ENCODE results near the gene KSR2. TPM values are rescaled to one million over a fixed set of nuclear protein-coding genes. Genes with fewer than 3 reads are reported as not detected.
"Not testable (repeated sequence)": the region's sequence is repeated elsewhere in the genome, so short reads cannot be mapped to it uniquely, and the experiment has no call there.

The KSR2 gene
- polyA plus RNA-seq, 3 donors = under 0.01 to 0.20 (median 0.01) TPM

DNA sequence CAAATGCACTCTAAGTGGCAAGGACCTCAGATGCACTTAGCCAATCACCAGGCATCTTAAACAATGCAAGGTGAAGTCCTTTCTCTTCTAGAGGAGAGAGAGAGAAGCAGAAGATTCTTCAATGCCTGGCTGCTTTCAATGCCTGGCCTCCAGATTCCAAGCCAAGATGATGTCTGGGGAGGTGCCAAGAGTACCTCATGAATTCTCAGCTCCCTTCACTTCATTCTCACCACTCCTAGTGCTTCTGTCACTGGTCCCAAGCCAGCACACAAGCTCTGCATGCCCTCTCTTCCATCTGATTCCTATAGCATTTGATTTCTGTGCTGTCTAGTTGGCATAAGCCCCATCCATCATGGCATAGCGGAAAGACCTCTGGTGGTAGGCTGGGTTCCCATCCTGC lies 225.0 kb downstream of the KSR2 start:
- WGBS, 3 donors = 91 to 100% (median 93%) methylated on average over 1 of the region's 1 CpG
- no peak overlapping the region for H3K27ac ChIP-seq (ENCODE audit: low read depth, low read length)

GRCh38 chr12:117742721-117743120 lies 226.1 kb downstream of the KSR2 start:
- WGBS, 3 donors = 75 to 82% (median 76%) methylated on average over 4 of the region's 4 CpGs
- H3K27ac ChIP-seq (ENCODE audit: low read depth, low read length) = no peak overlapping the region

- H3K27ac ChIP-seq (ENCODE audit: low read depth, low read length) = no peak overlapping the region
- 88 to 89% (median 88%) methylated on average over 6 of the region's 6 CpGs for WGBS, 3 donors
These were observed 230.6 kb downstream of the KSR2 start for GRCh38 chr12:117738233-117738632.

- WGBS, 3 donors = 70 to 87% (median 78%) methylated on average over 1 of the region's 1 CpG
- no peak overlapping the region for H3K27ac ChIP-seq (ENCODE audit: low read depth, low read length)
These were observed 235.3 kb downstream of the KSR2 start for GRCh38 chr12:117733549-117733805.

DNA sequence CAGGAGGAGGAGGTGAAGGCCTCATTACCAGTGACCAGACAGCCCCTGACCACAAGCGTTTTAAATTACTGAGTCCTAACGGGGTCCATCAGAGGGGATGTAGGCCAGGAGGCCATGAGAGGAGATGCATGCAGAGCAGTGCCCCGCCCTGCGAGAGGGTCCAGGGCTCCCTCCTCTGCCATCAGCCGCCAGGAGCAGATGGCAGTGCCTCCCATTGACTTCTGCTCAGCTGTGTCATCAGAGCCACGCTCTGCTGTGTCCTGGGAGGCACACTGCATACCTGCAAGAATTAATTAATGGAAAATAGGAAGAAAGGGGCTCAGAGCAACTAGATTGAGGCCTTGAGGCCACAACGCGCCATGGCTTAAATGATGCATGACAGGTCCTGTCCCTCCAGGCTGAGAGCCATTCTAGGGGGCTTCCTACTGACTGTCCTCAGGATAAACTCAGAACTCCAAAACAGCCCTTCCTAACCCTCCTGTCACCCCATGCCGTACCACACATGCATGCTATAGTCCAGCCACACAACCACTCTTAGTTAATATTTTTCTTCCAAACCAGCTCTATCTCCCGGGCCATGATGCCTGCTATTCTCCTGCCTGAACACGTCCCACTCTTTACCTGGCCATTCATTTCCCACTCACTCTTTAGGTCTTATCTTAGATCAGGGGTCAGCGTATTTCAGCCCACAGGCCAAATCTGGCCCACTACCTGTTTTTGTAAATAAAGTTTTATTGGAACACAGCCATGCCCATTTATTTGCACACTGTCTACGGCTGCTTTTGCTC lies 235.8 kb downstream of the KSR2 start:
- H3K27ac ChIP-seq (ENCODE audit: low read depth, low read length) = no peak overlapping the region
- 81 to 87% (median 86%) methylated on average over 13 of the region's 13 CpGs for WGBS, 3 donors

DNA sequence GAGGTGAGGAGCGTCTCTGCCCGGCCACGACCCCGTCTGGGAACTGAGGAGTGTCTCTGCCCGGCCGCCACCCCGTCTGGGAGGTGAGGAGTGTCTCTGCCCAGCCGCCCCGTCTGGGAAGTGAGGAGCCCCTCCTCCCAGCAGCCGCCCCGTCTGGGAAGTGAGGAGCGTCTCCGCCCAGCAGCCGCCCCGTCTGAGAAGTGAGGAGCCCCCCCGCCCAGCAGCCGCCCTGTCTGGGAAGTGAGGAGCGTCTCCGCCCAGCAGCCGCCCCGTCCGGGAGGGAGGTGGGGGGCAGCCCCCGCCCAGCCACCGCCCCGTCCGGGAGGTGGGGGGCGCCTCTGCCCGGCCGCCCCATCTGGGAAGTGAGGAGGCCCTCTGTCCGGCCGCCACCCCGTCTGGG lies 237.7 kb downstream of the KSR2 start:
- not testable (repeated sequence) for H3K27ac ChIP-seq (ENCODE audit: low read depth, low read length)
- WGBS, 3 donors = 89 to 95% (median 91%) methylated on average over 22 to 32 of the region's 32 CpGs

- WGBS, 3 donors = 62 to 79% (median 76%) methylated on average over 1 of the region's 1 CpG
- H3K27ac ChIP-seq (ENCODE audit: low read depth, low read length) = no peak overlapping the region
These were observed 241.5 kb downstream of the KSR2 start for GRCh38 chr12:117727301-117727700.

- WGBS, 3 donors = 42 to 67% (median 50%) methylated on average over 3 to 4 of the region's 4 CpGs
- H3K27ac ChIP-seq (ENCODE audit: low read depth, low read length) = no peak overlapping the region
These were observed 244.2 kb downstream of the KSR2 start for GRCh38 chr12:117724543-117724942.

GRCh38 chr12:117718559-117718958 lies 250.2 kb downstream of the KSR2 start:
- 48 to 70% (median 68%) methylated on average over 4 of the region's 4 CpGs for WGBS, 3 donors
- H3K27ac ChIP-seq (ENCODE audit: low read depth, low read length) = no peak overlapping the region

GRCh38 chr12:117718141-117718540 lies 250.6 kb downstream of the KSR2 start:
- no peak overlapping the region for H3K27ac ChIP-seq (ENCODE audit: low read depth, low read length)
- WGBS, 3 donors = 76 to 83% (median 78%) methylated on average over 1 of the region's 1 CpG

DNA sequence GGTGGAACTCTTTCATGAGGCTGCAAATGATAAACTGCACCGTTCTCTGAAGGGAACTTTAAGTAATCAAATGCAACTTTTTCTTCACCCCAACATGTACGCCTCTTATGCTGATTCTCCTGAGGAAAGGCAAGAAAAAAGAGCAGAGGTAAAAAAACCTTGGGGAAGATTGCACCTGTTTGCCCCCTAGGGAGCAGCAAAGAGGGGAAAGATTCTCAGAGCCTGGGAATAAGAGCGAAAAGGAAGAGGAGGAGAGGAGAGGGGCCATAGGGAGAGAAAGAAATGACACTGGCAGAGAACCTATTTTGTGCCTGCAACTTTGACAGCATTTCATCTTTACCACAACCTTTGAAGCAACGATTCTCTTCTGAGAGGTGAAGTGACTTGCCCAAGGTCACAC lies 254.6 kb downstream of the KSR2 start:
- 43 to 65% (median 43%) methylated on average over 4 of the region's 4 CpGs for WGBS, 3 donors
- H3K27ac ChIP-seq (ENCODE audit: low read depth, low read length) = no peak overlapping the region

DNA sequence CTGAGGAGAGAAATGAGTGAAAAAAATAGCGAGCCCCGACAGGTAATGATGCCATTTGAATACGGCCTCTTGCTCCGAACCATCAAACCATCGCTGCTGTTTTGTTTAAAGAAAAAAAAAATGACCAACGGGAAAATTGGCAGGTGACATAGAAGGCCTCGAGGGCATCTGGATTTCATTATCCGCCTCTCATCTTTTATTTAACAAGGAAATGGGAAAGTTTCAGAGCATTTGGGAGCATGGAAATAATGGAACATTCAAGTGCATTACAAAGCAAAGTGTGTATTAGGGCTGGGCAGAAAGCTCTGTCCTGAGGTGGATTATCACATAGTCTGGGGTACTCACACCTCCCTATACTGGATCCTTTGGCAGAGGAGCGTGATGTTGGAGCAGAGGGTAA lies 258.7 kb downstream of the KSR2 start:
- no peak overlapping the region for H3K27ac ChIP-seq (ENCODE audit: low read depth, low read length)
- 76 to 85% (median 80%) methylated on average over 9 of the region's 9 CpGs for WGBS, 3 donors

DNA sequence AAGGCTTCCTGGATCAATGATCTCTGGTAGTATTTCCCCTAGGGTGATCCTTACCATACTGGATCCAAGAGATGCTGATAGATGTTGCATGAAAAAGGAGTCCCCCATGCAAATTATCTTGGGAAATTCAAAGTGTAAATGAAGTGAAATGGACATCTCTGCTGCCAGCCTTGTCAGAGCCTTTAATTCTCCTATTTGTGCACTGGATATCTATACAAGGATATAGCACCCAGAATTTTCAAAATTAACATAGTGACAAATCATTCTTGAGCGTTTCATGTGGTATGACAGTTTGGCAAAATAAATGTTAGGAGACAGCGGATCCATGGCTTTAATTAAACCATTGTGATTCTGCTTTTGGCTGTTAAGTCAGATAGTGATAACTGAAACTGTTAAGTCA lies 260.9 kb downstream of the KSR2 start:
- no peak overlapping the region for H3K27ac ChIP-seq (ENCODE audit: low read depth, low read length)
- WGBS, 3 donors = 70 to 89% (median 82%) methylated on average over 2 of the region's 2 CpGs

- no peak overlapping the region for H3K27ac ChIP-seq (ENCODE audit: low read depth, low read length)
- WGBS, 3 donors = 61 to 65% (median 63%) methylated on average over 4 of the region's 4 CpGs
These were observed 265.2 kb downstream of the KSR2 start for GRCh38 chr12:117703584-117703983.

- no peak overlapping the region for H3K27ac ChIP-seq (ENCODE audit: low read depth, low read length)
- WGBS, 3 donors = 49 to 71% (median 54%) methylated on average over 4 of the region's 4 CpGs
These were observed 266.0 kb downstream of the KSR2 start for GRCh38 chr12:117702741-117703140.

- 70 to 93% (median 91%) methylated on average over 5 of the region's 5 CpGs for WGBS, 3 donors
These were observed 269.2 kb downstream of the KSR2 start for GRCh38 chr12:117699575-117699974.

GRCh38 chr12:117699118-117699517 lies 269.7 kb downstream of the KSR2 start:
- 87 to 96% (median 91%) methylated on average over 1 of the region's 1 CpG for WGBS, 3 donors
- H3K27ac ChIP-seq (ENCODE audit: low read depth, low read length) = no peak overlapping the region

More at GRCh38 chr12:117699575-117699974, 269.2 kb downstream of the KSR2 start:
- H3K27ac ChIP-seq (ENCODE audit: low read depth, low read length) = no peak overlapping the region

DNA sequence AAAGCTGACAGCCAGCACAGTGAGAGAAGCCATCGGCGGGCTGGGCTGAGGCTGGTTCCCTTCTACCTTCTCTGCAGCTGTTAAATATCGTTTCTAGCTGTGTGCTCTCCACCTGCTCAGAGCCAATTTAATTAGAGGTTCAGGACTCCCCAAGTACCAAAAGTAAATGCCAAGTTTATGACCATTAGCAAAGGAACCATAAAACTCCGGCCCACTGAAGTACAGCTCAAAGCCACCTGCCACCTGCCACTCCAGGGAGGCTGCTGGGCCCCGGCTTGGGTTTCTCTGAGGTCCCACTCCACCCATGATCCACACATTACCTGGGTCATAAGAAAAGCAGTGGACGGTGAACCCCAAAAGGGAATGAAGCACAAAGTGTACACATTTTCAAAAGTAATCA lies 272.8 kb downstream of the KSR2 start:
- no peak overlapping the region for H3K27ac ChIP-seq (ENCODE audit: low read depth, low read length)
- WGBS, 3 donors = 78 to 85% (median 83%) methylated on average over 6 of the region's 6 CpGs

- 81 to 87% (median 87%) methylated on average over 2 of the region's 2 CpGs for WGBS, 3 donors
- no peak overlapping the region for H3K27ac ChIP-seq (ENCODE audit: low read depth, low read length)
These were observed 276.3 kb downstream of the KSR2 start for GRCh38 chr12:117692512-117692911.

GRCh38 chr12:117689857-117690256 lies 278.9 kb downstream of the KSR2 start:
- 67 to 74% (median 71%) methylated on average over 1 of the region's 1 CpG for WGBS, 3 donors
- no peak overlapping the region for H3K27ac ChIP-seq (ENCODE audit: low read depth, low read length)

GRCh38 chr12:117688446-117688845 lies 280.3 kb downstream of the KSR2 start:
- WGBS, 3 donors = 70 to 84% (median 83%) methylated on average over 5 of the region's 5 CpGs

More at GRCh38 chr12:117688446-117688845, 280.3 kb downstream of the KSR2 start:
- H3K27ac ChIP-seq (ENCODE audit: low read depth, low read length) = no peak overlapping the region

All from adipose tissue (tissue), 3 donors.